ENCODE measurements around the gene TMEM26.
A peak's percentile ranks its signal among the peaks of the same experiment; 100 is the strongest.

Gene TMEM26

DNA sequence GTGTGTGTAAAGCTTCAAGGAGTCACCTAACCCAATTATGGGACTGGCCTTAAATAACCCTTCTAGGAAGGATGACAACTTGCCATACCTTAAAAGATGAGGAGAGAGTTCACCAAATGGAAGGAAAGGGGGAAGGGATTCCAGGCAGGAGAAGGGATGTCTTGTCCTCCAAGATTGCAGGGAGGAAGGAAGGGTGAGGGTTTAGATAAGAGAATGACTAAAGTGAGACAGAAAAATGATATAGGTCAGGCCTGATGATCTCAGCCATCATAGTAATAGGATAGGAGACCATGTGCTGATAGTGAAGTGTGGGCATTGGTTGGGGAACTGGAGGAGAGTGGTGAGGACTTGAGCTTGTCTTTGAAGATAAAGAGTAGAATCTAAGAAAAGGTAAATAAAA lies 7.7 kb upstream of the TMEM26 start:
- no peak for DNase-seq (ENCODE audit: low spot score)

DNA sequence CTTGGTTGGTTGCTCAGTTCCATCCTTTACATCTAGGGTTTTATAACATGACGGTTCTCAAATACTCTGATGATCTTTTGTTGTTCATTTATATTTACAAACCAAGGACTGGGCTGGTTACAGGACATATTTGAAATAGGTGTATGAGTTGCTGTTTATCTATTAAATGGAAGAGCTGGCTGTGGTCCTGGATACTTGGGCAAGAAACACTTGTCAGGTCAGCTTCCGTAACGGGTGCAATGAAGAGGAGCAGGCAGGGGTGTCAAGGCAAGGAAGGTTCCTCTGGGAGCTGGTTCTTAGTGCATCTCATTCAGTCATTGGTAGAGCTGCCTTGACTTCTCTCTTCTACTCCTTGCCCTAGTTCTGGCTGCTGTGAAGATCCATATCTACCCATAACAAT lies 4.8 kb upstream of the TMEM26 start:
- DNase-seq (ENCODE audit: low spot score) = no peak

DNA sequence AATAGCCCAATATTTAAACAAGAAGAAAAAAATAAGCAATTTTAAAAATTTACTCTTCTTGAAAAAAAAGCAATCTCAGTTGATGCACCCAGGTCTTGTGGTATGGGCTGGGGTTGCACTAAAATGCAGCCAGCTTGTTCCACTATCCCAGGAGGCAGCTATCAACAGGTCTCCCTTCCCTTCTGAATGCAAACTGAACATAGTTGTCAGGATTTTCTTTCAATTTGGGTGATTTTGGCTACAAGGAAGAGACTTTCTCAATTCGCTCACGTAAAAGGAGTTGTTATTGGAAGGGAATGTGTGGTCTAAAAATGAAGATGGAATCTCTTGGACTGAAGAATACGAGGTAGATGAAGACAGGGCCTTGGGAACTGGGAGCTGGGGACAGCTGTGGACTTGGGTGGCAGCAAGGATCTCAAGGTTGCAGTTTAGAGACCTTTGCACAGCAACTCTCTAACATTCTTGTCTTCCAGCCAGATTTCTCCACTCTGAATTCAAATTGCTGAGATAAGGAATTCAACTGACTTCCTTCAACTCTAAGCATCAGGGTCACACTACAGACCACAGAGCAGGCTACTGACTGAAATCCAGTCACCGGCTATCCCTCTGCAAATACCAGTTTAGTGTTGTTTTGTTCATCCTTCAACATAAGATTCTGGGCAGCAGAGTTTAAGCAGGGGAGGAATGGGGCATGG lies 3.1 kb upstream of the TMEM26 start:
- no peak for DNase-seq (ENCODE audit: low spot score)

DNA sequence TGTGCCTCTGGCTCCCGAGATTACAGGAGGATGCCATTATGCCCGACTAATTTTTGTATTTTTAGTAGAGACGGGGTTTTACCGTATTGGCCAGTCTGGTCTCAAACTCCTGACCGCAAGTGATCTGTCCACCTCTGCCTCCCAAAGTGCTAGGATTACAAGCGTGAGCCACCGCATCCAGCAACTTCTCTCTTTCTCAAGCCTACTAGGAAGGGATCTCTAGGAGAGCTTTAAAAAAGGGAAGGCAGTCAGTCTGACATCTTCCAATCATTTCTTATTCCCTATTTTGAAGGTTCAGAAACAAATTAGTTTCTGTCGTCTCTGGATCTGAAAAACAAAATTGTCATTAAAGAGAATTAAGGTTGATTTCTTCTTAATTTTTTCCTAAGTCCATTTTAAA lies 2.5 kb upstream of the TMEM26 start:
- no peak for DNase-seq (ENCODE audit: low spot score)

DNA sequence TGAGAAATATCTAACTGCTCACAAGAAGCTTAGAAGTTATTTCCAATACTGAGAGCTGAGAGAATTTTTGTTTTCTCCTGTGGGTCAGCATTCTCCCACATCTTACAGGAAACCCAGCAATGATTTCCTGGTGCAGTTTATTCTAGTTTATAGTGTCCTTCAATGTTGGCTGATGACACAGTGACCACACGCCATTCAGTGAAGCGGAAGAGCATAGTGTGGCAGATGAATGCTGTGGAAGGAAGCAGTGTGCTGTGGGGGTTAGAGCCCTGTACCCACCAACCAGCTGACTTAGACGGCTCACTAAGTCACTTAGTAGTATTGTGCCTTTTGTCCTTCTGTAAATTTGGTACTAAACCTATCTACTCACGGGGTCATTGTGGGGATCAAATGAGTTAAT lies 1.4 kb upstream of the TMEM26 start:
- no peak for DNase-seq (ENCODE audit: low spot score)

DNA sequence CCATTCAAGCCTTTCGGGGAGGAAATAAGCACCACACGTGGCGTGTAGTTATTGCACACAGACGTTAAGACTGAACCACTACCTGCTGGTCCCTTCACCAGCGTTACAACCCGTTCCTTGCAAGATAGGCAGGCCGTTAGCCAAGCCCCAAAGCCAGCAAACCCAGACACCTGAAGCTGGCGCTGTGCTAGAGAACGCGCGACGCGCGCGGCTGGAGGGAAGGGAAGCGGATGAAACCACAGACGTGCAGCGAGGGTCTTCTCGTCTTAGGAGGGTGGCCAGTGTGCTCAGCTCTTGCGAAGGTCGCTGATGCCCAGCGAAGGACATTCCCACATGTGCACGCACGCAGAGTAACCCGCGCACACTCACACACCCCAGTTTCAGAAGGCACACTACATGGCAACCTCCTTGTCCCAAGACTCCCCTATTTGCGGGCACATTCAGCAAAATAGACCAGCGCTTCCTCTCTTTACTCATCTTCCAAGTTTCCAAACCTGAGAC lies 980 bp downstream of the TMEM26 start:
- DNase-seq (ENCODE audit: low spot score) = peak; percentile 48

DNA sequence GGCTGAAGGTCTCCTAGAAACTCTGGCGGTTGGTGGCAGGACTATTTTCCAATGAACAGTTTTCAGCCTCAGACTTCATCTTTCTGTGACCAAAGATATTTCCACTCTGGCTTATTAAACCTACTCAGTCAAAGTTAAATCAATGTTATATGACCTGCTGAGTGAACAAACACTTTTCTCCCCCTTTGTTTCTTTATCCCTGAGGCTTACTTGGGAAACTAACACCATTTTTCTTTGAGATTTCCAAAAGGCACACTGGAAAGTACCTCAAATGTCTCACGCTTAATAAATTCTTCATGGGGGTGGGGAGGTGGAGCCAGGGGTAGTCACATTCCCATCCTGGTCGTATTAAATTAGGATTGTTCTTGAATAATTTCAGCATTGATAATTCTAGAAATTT lies 1.8 kb downstream of the TMEM26 start:
- DNase-seq (ENCODE audit: low spot score) = no peak

DNA sequence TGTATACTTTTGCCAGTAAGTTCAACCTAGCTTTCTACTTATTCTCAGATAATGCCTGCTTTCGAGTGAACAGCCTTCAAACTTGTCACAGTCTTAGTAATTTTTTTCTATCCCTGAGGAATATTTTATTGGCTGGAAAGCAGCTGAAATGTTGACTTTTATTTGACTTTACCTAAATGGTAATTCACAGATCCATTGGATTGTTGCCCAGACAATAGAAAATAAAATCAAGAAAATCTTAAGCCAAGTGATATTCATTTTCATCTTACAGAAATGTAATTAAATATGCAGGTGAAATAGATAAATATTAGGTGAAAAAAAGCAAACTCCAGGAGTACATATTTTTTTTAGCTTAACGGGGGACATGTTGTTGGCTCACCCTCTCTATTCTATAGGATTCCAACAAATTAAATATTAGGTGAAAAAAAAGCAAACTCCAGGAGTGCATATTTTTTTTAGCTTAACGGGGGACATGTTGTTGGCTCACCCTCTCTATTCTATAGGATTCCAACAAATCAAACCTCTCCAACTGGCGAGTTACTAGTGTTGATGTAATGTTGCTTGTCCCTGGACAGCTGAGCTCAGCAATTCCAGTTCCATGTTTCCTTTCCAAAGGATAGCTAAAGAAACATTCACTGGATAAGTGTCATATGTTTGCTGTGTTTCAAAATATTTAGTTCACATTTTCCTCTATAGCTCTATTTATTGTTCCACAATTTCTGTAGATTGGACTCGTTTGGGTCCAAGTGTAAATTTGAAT lies 4.2 kb downstream of the TMEM26 start:
- DNase-seq (ENCODE audit: low spot score) = no peak

DNA sequence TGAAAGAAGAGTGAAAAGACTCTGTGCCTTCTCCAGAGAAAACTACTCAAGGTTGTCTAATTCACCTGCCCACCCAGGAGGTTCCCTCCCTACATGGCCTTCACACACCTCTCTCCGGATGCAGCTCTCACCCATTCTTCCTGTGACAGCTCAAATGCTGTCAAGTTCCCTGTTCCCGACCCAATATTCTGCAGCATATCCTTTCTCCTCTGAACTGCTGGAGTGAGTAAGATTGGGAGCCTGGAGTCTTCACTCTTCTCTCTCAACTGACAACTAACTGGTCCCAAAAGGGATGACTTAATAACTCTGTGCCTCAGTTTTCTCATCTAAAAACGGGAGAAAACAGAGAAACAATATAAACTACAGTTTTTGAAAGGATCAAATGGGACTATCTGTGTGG lies 5.1 kb downstream of the TMEM26 start:
- no peak for DNase-seq (ENCODE audit: low spot score)

DNA sequence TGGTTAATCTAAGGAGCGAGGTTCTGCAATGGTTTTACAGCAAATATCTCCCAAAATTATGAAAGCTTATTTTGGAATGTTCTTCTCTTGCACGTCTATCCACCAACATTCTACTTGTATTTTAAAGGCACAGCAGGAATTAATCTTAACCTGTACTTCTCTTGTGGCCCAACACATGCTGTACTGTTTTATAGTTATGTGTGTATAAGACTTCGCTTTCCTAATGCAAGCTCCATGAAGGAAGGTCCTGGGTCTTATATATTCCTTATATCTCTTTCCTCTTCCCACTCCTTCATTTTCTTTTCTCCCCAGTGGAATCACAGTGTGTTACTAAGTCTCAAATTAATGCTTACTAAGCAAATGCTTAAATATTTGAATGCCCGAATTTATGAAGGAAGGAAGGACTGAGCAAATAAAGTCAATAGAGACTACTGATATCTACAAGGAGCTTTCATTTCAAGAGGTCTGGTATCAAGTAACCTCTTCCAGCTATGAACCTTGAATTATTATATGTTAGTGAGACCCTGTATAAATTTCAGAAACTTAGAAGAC lies 14.0 kb downstream of the TMEM26 start:
- no peak for DNase-seq (ENCODE audit: low spot score)

DNA sequence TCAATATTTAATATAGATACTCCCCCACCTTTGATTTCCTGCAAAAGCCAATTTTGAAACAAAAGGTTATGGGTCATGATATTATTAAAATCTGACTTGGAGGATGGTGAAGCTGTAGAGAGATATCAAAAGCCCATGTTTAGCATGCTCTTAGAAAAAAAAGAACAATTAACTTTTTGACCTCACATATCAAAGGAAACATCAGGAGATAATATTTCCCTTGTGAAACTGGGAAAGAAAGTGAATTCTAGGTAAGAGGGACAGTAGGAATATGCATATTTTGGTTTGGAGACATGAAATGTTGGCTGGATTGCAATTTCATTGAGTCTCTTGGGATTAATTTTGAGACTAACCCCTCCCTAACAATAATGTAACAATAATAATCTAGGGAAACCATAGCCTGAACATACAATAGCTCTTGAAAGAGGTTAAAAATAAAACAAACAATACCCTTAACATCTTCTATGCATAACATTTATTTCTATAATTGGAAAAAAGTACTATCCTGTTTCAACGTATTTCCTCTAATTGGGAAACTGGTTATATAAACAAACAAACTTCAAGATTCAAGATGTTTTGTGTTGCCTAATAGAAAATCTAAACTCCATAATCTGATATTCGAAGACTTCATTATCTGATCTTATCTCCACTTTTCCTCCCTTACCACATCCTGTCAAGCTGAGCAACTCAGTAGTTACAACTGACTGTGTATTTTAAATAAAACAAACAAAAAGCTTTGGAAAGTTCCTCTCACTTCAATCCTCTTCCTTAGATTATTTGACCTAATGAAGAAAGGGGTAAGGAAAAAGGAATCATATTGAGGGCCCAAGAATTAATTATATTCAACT lies 14.8 kb downstream of the TMEM26 start:
- DNase-seq (ENCODE audit: low spot score) = peak; percentile 11

DNA sequence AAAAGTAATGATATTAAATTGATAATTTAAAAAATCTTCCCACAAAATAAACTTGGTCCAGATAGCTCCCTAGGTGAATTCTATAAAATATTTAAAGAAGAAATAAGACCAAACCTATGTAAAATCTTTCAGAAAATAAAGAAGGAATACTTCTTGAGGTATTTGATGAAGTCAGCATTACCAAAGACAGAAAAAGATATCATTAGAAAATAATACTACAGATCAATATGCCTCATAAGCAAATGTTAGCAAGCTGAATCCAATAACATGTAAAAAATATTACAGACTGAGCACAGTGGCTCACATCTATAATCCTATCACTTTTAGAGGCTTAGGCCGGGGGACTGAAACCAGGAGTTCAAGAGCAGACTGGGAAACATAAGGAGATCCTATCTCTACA lies 30.0 kb downstream of the TMEM26 start:
- DNase-seq (ENCODE audit: low spot score) = no peak

DNA sequence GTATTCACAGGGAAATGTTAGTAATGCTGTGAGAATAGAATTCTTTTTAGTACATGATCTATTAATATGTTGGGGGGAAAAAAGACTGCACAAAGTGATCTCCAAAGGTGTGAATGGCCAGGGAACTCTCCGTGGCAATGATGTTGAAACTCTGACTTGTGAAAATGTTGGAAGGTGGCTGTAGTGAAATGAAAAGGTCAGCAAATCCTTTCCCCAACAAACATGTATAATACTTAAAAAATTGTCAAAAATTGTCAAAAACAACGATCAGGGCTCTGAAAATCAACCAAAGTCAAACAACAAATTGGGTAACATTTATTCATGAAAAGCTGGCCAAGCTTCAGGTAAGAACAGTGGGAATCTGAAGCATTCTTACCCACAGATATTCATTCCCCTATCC lies 35.5 kb downstream of the TMEM26 start:
- no peak for DNase-seq (ENCODE audit: low spot score)

DNA sequence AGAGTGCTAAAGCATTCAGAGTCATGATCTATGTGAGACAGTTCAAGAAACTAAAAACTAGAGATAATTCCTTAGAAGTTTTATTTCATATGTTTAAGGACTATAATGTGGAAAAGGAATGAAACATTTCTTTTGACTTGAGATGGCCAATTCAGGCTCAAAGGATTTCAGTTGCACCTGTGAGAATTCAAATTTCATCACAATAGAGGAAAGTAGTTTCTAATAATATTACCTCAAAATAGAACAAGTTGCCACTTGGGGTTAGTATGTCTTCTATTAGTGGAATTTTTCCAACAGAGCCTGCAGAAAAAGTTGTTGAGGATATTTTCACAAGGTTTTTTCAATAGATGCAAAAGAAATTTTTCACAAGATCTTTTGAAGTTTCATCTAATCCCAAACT lies 37.4 kb downstream of the TMEM26 start:
- DNase-seq (ENCODE audit: low spot score) = no peak

DNA sequence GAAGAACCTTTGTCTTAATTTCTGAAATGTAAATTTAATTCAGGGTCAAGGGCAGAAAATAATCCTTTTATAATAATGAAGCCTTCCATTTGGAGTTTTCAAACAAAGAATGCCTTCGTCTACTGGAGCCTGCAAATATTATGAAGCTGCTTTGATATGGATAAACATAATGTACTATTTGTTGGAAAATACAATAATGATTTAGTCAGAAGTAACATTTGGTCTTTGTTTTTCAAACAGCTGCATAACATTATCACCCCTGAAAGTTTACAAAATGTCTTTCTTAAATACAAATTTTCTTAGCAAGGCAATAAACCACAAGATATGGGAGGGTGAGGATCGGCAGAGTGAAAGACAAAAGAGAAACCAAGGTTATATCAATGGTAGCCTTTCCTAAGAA lies 41.5 kb downstream of the TMEM26 start:
- no peak for DNase-seq (ENCODE audit: low spot score)

DNA sequence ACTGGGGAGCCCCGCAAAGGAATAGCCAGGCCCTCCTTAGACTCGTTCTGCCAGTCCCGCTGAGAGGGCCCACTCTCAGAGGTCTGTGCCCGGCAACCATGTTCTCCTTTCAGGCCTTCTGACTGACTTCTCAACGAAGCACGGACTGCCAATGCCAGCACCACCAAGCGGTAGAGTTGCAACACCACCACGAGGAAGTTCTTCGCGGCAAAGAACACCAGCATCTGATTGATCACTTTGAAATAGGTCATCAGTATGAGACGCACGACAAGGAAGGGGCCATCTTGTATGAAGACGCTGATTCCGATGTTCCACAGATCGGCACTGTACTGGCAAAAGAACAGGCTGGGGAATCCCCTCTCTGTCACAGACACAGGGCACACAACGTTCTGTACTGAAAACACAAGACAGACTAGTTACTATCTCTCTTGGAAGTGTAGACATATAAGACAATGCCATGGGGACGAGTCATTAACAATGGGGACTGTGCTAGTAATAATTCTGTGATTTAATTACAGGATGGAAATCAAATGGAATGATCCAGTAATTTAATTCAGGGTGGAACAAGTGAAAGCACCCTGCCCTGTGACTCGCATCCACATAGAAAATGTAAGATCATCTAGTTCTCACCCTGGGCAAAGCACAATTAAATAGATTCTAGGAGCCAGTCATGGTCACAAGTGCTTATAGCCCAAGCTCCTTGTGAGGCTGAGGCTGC lies 42.7 kb downstream of the TMEM26 start:
- no peak for DNase-seq (ENCODE audit: low spot score)

DNA sequence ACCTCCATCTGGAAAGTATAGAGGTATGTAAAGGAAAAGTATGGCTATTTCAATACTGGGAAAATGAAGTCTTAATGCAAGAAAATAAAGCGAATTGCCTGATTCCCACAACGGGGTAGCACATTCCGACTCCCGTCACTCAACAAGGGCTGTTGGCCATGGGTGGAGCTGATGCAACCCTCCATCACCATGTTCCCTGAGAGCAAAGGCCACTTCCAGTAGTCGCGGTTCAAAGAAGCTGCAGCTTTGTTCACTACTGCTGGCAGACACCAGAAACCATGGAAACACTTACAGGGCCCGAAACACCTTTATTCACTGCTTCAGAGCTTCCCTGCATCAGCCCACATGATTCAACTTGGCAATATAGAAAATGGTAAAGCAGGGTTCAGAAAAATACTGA lies 44.0 kb downstream of the TMEM26 start:
- no peak for DNase-seq (ENCODE audit: low spot score)

DNA sequence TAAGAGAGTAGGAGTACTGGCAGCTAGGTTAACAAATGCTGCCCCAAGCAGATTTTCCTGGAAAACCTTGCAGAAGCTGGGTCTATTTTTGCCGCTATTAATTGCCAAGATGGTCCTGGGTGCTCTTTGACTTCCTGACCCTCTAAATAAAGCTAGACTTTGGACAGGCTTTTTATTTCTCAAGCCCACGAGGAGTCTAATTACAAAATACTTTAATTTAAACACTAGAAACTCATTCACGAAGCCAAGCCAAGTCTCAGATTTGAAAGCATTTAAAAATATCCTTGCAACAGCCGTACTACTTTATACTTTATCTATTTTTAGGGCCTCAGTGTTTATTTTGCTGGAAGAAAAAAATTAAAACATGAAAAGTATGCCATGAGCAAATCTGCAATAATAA lies 45.1 kb downstream of the TMEM26 start:
- DNase-seq (ENCODE audit: low spot score) = no peak

DNA sequence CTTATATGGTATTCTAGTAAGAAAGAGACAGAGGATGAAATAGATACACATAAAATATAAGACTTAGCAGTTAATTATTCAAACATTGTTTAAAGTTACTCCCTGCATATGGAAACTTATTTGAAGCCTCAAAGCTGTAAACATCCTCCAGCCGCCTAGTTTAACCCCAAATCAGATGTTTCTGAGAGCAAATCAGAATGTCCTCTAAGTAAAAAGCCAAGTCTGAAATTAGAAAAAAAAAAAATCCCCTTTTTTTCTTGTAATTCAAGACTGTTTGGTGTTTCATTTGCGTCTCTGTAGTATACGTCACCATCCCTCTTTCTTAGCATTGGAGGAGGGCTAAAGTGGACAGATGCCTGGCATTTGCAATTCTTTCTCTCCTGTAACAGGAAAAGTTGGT lies 46.4 kb downstream of the TMEM26 start:
- DNase-seq (ENCODE audit: low spot score) = no peak

DNA sequence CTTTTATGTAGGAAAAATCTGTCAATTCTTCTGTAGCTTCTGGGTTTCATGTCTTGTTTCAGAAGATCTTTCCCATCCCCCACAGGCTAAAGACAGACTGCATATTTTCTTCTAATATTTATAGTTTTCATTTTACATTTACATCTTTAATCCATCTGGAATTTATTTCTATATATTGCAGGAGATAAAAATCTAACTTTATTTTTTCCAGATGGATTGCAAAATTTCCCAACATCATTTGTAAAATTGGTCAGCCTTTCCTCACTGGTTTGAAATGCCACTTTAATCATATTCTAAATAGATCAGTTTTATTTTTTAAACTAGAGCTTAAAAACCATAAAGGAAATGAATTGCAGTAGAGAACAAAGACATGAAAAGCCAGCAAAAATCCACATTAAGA lies 46.9 kb downstream of the TMEM26 start:
- DNase-seq (ENCODE audit: low spot score) = no peak

DNA sequence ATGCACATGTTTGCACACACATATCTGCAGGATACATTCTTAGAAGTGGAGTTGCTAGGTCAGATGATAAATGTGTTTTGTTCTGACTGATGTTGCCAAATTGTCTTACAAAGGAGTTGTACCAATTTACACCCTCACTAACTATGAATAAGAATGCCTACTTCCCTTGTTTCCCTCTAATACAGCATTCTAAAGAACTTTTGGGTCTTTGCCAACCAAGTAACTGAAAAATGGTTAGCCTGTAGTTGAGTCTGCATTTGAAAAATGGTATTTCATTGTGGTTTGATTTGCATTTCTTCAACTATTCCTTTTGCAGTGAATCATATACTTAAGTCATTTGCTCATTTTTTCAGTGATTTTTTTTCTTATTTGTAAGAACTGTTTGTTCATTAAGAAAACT lies 48.4 kb downstream of the TMEM26 start:
- no peak for DNase-seq (ENCODE audit: low spot score)

Data from SK-N-DZ (cell line).